Choroid plexus epithelial cell (primary cell): Measurements from ENCODE around the gene TPCN2.

Experiments
- DNase-seq: peaks from one replicate; pipeline ENCODE4 v3.0.0-alpha.2; 2010; ENCODE audit warnings: low read depth
- H3K4me3 ChIP-seq: 2 replicates; pipeline ENCODE4 v1.5.1; 2011; ENCODE audit warnings: low read depth, mild to moderate bottlenecking, control low read depth, low read length, moderate library complexity
- TF ChIP-seq, protein P1 (sequence below): conservative IDR thresholded peaks from 2 replicates; pipeline ENCODE4 v1.5.1; 2011; ENCODE audit warnings: low read depth, mild to moderate bottlenecking, control low read depth, inconsistent platforms, low read length, moderate library complexity

Gene TPCN2

GRCh38 chr11:69054397-69055211, 5.9 kb downstream of the TPCN2 start:
- TF ChIP-seq, protein P1, sequence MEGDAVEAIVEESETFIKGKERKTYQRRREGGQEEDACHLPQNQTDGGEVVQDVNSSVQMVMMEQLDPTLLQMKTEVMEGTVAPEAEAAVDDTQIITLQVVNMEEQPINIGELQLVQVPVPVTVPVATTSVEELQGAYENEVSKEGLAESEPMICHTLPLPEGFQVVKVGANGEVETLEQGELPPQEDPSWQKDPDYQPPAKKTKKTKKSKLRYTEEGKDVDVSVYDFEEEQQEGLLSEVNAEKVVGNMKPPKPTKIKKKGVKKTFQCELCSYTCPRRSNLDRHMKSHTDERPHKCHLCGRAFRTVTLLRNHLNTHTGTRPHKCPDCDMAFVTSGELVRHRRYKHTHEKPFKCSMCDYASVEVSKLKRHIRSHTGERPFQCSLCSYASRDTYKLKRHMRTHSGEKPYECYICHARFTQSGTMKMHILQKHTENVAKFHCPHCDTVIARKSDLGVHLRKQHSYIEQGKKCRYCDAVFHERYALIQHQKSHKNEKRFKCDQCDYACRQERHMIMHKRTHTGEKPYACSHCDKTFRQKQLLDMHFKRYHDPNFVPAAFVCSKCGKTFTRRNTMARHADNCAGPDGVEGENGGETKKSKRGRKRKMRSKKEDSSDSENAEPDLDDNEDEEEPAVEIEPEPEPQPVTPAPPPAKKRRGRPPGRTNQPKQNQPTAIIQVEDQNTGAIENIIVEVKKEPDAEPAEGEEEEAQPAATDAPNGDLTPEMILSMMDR: no peak
- DNase-seq: no peak
- H3K4me3 ChIP-seq: no peak overlapping the region

DNA sequence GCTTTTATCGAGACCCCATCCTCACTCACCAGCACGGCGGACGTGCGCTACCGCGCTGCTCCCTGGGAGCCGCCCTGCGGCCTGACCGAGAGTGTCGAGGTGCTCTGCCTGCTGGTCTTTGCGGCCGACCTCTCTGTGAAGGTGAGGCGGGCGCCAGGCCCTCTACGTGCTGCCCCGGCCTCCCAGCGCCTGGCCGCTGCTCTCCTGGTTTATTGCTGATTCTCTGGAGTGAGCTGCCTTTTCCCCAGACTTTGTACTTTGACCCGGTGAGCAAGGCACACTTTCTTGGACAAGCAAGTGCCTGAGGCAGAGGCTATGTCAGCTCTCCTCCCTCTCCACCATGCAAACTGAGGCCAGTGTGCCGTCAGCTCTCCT, 6.5 kb downstream of the TPCN2 start:
- TF ChIP-seq, protein P1: no peak
- H3K4me3 ChIP-seq: no peak overlapping the region
- no peak for DNase-seq

- TF ChIP-seq, protein P1: no peak
- no peak for DNase-seq
- H3K4me3 ChIP-seq: no peak overlapping the region
Observed at GRCh38 chr11:69055598-69056516, 7.1 kb downstream of the TPCN2 start.

GRCh38 chr11:69057236-69057635, 8.5 kb downstream of the TPCN2 start:
- TF ChIP-seq, protein P1: no peak
- DNase-seq: no peak
- no peak overlapping the region for H3K4me3 ChIP-seq

DNA sequence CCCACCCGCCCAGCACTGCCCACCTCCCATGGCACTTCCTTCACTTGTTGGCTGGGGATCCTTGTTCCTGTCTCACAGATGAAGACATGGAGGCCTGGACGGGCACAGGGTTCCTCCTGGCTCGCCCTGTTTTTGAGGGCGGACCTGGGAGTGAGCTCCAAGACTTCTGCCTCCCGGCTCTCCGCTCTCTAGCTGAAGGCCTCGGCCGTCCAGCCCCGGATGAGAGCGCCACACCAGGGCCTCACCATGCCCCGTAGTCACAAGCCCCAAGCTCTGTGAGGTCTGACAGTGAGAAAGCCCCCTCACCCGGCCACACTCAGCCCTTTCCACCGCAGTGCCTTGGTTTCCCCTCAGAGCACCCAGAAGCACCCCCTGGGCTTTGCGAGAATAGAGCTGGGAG, 9.1 kb downstream of the TPCN2 start:
- TF ChIP-seq, protein P1: no peak
- DNase-seq: no peak
- no peak overlapping the region for H3K4me3 ChIP-seq

- H3K4me3 ChIP-seq: no peak overlapping the region
- no peak for DNase-seq
- TF ChIP-seq, protein P1: no peak
Observed at GRCh38 chr11:69058511-69059270, 10.0 kb downstream of the TPCN2 start.
